ENCODE measurements around the gene MGA.

The MGA gene

GRCh38 chr15:41789236-41789635 lies 129.0 kb downstream of the MGA start:
- no peak for DNase-seq

GRCh38 chr15:41789662-41790061 lies 129.5 kb downstream of the MGA start:
- DNase-seq = no peak

- no peak for DNase-seq
These were observed 130.0 kb downstream of the MGA start for GRCh38 chr15:41790169-41790568.

GRCh38 chr15:41790756-41791546 lies 130.7 kb downstream of the MGA start:
- no peak for DNase-seq

- no peak for DNase-seq
These were observed 131.3 kb downstream of the MGA start for GRCh38 chr15:41791547-41791937.

DNA sequence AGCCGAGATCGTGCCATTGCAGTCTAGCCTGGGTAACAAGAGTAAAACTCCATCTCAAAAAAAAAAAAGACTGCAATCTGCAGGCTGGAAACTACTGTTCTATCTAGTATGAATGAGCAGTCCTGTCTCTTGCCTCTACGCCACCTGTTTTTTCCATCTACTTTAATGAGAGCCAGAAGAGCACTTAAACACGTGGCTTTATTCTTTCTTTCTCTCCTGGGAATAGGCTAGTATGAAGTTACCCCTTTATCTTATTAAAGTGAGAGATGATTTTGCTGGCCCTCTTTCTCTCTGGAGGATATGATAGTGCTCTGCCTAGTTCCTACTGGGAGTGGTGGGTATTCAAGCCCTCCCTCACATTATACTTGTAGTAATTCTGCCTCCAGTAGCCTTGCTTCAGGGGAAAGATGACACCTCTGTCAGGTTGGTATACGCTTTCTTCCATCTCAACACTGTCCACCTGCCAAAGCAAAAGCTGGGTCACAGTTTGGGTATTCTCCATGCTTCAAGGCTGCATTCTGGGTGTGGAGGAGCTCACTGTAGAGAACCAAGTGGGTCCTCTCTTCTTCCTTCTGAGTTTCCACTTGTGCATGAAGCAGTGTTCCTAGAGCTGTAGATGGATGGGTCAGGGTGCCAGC lies 131.9 kb downstream of the MGA start:
- DNase-seq = no peak

GRCh38 chr15:41794081-41794480 lies 133.9 kb downstream of the MGA start:
- DNase-seq = no peak

- DNase-seq = no peak
These were observed 136.0 kb downstream of the MGA start for GRCh38 chr15:41795996-41796856.

DNA sequence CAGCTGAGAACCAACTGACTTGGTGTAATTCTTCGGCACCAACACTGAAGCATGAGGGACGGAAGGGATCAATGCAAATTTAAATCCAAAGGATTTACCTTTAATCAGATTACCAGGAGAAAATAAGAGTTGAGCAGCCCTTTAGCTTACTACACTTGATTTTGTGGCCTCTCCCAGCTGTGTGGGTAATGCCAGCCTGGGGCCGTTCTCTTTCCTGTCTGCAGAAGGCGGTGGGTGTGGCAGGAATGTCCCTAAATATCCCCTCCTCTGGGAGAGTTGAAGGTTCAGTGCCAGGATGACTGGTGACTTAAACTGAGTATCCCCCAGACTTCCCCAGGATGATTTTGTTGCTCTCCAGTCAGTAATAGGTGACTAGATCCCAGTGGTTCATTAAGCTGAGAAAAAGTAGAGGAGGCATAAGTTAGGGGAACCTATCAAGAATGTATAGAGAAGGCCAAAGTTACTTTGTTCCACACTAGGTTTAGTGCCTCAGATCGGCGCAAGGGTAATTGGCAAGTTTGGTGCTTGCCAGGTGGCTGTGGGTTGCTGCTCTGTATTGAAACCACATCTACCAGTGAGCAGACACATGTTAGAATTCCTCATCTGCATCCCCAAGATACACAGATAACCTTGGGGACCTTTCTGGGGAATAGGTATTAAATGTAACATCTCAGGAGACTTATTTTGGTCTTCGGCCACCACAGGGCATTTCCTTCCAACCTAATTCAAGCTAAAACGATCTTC lies 137.2 kb downstream of the MGA start:
- no peak for DNase-seq

GRCh38 chr15:41798607-41799487 lies 138.6 kb downstream of the MGA start:
- no peak for DNase-seq

- no peak for DNase-seq
These were observed 139.2 kb downstream of the MGA start for GRCh38 chr15:41799488-41799805.

DNA sequence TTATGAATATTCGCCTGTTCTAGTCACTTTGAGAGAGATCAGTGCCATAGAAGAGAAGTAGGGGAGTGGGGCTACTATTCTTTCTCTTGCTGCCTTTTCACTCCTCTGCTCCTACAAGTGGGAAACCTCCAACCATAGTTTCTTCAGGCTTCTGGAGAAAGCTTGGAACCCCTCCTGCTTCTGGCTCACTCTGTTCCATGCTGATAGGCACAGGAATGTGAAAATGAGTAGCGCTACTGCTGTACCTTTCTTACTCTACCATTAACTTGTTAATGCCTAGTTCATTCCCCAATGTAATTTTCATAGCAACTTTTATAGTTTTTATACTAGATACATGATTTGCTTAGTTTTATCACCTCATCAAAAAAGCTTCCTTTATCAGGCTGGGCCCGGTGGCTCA lies 141.0 kb downstream of the MGA start:
- no peak for DNase-seq

DNA sequence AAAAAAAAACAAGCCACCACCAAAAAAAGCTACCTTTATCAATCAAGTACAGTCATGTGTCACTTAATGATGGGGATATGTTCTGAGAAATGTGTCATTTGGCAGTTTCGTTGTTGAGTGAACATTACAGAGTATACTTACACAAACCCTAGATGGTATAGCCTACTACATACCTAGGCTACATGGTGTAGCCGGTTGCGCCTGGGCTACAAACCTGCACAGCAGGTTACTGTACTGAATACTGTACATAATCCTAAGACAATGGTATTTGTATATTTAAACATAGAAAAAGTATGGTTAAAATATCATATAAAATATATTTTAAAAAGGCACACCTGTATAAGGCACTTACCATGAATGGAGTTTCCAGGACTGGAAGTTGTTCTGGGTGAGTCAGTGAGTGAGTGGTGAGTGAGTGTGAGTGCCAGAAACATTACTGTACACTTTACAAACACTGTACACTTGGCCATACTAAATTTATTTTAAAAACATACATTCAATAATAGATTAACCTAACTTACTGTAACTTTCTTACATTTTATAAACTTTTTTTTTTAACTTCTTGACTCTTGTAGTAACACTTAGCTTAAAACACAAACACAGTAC lies 141.7 kb downstream of the MGA start:
- no peak for DNase-seq

DNA sequence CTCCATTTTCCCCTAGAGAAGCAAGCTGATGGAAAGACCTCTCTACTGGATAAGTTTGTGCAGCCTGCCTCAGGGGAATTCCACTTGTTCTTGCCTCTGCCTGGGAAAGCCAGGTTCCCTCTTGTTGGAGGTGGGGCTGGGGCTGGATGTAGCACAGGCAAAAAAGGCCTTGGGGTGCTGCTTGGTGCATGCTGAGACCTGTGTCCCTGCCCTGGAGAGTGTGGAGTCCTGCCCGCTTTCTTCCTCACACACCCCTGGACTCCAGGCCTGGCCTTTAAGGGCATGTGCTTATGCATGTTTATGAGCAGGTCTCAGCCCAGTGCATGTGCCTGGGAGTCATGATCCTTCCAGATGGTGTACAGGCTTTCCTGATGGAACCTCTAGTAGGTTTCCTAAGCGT lies 144.2 kb downstream of the MGA start:
- DNase-seq = no peak

GRCh38 chr15:41804916-41805666 lies 144.9 kb downstream of the MGA start:
- DNase-seq = no peak

DNA sequence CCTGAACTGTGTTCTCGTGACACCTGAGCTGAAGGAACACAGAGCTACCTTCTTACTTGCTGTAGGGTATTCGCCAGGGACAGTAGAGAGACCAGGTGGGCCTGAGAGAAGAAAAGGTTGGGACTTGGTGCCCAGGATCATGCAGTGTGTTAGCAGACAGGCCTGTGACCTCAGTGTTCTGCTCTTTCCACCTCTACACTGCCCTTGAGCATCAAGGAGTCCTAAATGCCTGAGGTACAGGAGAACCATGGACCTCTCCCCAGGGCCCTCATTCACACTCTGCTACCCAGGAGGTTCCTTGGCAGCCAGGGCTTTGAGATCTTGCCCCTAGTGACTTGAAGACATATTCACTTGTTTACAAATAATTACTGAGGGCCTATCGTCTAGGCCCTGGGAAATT lies 145.5 kb downstream of the MGA start:
- DNase-seq = no peak

DNA sequence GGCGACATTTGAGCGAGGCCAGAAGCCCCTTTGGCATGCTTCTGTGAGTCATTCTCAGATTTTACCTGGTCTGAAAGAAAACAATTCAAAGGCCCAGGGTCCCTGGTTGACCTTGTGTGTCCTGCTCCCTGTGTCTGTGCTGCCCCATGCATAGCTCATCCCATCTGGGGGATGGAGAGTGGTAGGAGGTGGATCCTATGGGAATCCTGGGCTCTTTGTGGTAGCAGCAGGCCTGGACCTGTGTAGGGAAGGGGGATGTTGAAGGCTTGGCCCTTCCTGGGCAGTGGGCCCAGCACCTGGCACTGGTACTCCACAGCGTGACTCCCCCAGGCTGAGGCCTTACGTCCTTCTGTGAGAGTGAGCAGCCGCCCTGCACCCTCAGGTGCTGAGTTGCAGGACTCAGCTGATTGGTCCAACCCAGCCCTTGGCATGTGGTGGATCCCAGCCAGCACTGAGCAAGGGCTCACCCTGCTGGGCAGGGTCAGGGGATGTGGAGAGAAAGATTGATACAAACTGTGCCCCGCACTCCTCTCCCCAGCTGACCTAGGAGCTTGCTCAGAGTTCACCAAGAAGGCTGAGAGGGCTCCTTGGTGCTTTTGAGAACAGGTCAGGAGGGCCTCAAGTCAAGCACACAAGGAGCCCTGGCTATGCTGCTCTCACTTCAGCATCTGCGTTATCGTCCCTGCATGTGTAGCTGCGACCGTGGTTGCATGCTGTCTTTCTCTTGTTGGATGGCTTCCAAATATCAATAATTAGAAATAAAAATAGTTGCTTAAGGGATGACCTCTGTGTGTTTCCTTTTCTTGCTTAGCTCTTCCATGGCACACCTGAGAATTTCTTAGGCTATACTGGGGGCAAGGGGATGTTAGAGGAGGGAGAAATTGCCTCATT lies 146.3 kb downstream of the MGA start:
- no peak for DNase-seq

DNA sequence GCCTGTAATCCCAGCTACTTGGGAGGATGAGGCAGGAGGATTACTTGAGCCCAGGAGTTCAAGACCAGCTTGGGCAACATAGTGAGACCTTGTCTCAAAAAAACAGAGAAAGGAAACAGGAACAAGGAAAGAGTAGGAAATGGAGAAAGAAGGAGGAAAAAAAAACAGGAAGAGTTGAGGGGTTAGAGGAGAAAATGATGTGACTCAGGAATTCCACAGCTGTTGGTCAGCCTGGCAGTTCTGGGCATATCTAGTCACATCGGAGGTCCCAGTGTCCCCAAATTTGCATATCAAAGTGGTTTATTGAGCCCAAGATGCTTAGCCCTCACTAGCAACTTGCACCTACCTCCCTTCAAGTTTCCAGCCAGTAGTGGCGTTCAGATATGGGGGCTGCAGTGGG lies 148.9 kb downstream of the MGA start:
- no peak for DNase-seq

GRCh38 chr15:41809526-41810220 lies 149.5 kb downstream of the MGA start:
- DNase-seq = no peak

All from activated CD4-positive, alpha-beta T cell treated with anti-CD3 and anti-CD28 coated beads, Interleukin-2, Interleukin-6, amounts not matched to agents 100 ng/mL and 50 ng/mL, durations not matched to agents 16 hours and 8 hours (primary cell).